Mesendoderm (in vitro differentiated cells): ENCODE measurements around the gene LRFN2.
A peak's percentile ranks its signal among the peaks of the same experiment; 100 is the strongest.

ENCODE experiments used
- DNase-seq: peaks from one replicate; pipeline ENCODE4 v3.0.0; 2013
- H2AK5ac ChIP-seq: 2 replicates; pipeline ENCODE4 v1.6.1; 2013; ENCODE audit warnings: low read length, inconsistent platforms
- H2BK120ac ChIP-seq: 2 replicates; pipeline ENCODE4 v1.6.1; 2013; ENCODE audit warnings: low read depth, mild to moderate bottlenecking, low read length, moderate library complexity, mixed read lengths
- H2BK15ac ChIP-seq: replicated peaks from 2 replicates; pipeline ENCODE4 v1.6.1; 2013; ENCODE audit warnings: low read depth, mild to moderate bottlenecking, moderate library complexity
- H2BK5ac ChIP-seq: 2 replicates; pipeline ENCODE4 v1.6.1; 2013; ENCODE audit warnings: low read length, inconsistent platforms
- H3K18ac ChIP-seq: 2 replicates; pipeline ENCODE4 v1.6.1; 2013; ENCODE audit warnings: mild to moderate bottlenecking, low read length, mixed read lengths
- H3K23ac ChIP-seq: one replicate; pipeline ENCODE4 v1.6.1; 2013; ENCODE audit warnings: low read length
- H3K27ac ChIP-seq: 2 replicates; pipeline ENCODE4 v1.5.1; 2013; ENCODE audit warnings: low read depth, mild to moderate bottlenecking, inconsistent platforms, low read length, moderate library complexity
- H3K27me3 ChIP-seq: 2 replicates; pipeline ENCODE4 v1.6.1; 2013; ENCODE audit warnings: low read length, control low read depth, mild to moderate bottlenecking, inconsistent platforms; ENCODE audit not compliant: insufficient read depth, poor library complexity
- H3K36me3 ChIP-seq: 2 replicates; pipeline ENCODE4 v1.6.1; 2013; ENCODE audit warnings: low read length, inconsistent platforms; ENCODE audit not compliant: control insufficient read depth, insufficient read depth
- H3K4ac ChIP-seq: one replicate; pipeline ENCODE4 v1.6.1; 2013; ENCODE audit warnings: low read depth, mild to moderate bottlenecking, low read length, moderate library complexity
- H3K4me1 ChIP-seq: 2 replicates; pipeline ENCODE4 v1.6.1; 2013; ENCODE audit warnings: low read depth, low read length, inconsistent platforms; ENCODE audit not compliant: control insufficient read depth
- H3K4me2 ChIP-seq: 2 replicates; pipeline ENCODE4 v1.6.1; 2013; ENCODE audit warnings: low read length
- H3K4me3 ChIP-seq: 2 replicates; pipeline ENCODE4 v1.5.1; 2013; ENCODE audit warnings: mild to moderate bottlenecking, low read length
- H3K56ac ChIP-seq: one replicate; pipeline ENCODE4 v1.6.1; 2013; ENCODE audit warnings: low read length
- H3K79me1 ChIP-seq: 2 replicates; pipeline ENCODE4 v1.6.1; 2013; ENCODE audit warnings: low read length, inconsistent platforms
- H3K79me2 ChIP-seq: 2 replicates; pipeline ENCODE4 v1.6.1; 2013; ENCODE audit warnings: mild to moderate bottlenecking, low read length; ENCODE audit not compliant: control insufficient read depth, insufficient read depth
- H3K9ac ChIP-seq: 2 replicates; pipeline ENCODE4 v1.6.1; 2013; ENCODE audit warnings: low read length, inconsistent platforms
- H4K5ac ChIP-seq: one replicate; pipeline ENCODE4 v1.6.1; 2013; ENCODE audit warnings: low read length
- H4K8ac ChIP-seq: one replicate; pipeline ENCODE4 v1.6.1; 2013; ENCODE audit warnings: low read depth, mild to moderate bottlenecking, control low read depth, low read length, moderate library complexity
- WGBS: extraction: QIAGEN DNeasy Blood & Tissue Kit; methylation state at CpG from one replicate; pipeline ENCODE4 v1.1.7; 2013; ENCODE audit warnings: low lambda C conversion rate, missing lambda C conversion rate; ENCODE audit not compliant: insufficient coverage; ENCODE audit errors: extremely low coverage; 5-methylcytosine and 5-hydroxymethylcytosine counted together

LRFN2 gene

DNA sequence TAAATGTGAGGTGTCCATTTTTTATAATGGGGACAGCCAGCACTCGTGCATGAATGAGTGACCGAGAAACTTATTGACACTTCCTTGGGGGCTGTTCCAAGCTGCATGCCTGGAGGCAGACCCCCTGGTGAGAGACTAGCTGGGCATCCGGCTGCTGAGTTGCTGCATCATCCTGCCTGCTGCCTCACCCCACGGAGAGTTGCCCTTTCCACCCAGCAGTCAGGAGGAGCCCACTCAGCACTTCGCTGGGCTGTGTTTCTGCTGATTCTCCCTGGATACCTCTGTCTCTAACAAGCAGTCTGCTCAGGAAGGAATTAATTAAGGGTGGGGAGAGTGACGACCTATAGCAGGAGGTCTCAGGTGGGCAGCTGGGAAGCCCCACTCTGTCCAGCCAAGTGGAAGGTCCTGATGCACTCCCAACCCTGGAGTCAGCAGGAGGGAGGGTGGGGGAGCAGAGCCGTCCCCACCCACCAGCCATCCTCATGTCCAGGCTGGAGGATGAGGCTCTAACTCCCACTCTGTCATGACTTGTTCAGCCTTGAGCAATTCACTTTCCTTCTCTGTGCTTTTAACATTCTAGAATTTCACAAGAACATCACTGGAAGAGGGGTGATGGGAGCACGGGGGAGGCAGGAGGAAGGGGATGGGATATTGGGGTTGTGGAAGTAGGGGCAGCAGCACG, 177.3 kb downstream of the LRFN2 start:
- Histone ChIP-seq H3K4ac (no peak overlapping the region), H3K18ac (no peak overlapping the region), H3K9ac (no peak overlapping the region), H3K4me2 (no peak overlapping the region), H4K5ac (no peak overlapping the region), H2BK15ac (no peak overlapping the region), H3K23ac (no peak overlapping the region), H3K79me2 (no peaks in the 10 kb centered on the region), H2BK5ac (no peak overlapping the region), H3K4me3 (no peak overlapping the region), H3K79me1 (no peaks in the 10 kb centered on the region), H3K36me3 (no peaks in the 10 kb centered on the region), H2BK120ac (no peak overlapping the region), H3K56ac (no peak overlapping the region), H3K4me1 (peaks cover 8% of the 10 kb centered on the region), H3K27me3 (no peaks in the 10 kb centered on the region), H3K27ac (no peak overlapping the region), H4K8ac (no peak overlapping the region), H2AK5ac (no peak overlapping the region)
- peak; percentile 57 for DNase-seq
- WGBS = no CpG with 5 or more reads among the region's 9 CpGs

DNA sequence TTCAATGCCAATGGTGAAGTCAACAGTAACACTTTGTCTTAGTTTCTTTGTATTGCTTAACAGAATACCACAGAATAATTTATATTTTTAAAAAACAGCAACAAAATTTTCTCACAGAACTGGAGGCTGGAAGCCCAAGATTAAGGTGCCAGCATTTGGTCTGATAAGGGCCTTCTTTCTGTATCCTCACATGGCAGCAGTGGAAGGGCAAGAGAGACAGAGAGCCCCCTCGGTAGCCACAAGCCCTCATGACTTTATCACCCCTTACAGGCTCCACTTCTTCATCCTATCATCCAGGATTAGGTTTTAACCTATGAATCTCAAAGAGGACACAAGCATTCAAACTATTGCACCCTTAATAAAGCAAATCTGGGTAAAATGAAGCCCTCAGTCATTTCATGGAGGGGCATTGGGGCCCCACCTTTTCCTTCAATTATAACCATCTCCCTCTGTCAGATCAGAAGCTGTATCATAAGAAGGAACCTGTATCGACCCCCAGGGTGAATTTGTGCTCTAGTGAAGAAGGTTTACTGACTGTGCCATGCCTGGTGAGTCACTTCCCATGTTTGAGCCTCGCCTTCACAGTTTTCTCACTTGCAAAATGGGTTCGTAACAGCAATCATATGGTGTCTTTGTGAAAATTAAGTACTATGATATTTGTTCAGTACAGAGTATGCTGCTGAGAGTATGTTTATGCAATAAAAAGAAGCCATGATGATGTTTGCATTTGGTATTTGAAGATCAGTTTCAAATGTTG, 178.2 kb downstream of the LRFN2 start:
- Histone ChIP-seq H3K4me3 (no peak overlapping the region), H3K36me3 (no peaks in the 10 kb centered on the region), H3K27ac (no peak overlapping the region), H3K18ac (no peak overlapping the region), H3K79me1 (no peaks in the 10 kb centered on the region), H4K8ac (no peak overlapping the region), H3K4ac (no peak overlapping the region), H2BK120ac (no peak overlapping the region), H3K4me1 (peaks cover 8% of the 10 kb centered on the region), H3K56ac (no peak overlapping the region), H2AK5ac (no peak overlapping the region), H2BK5ac (no peak overlapping the region), H3K4me2 (no peak overlapping the region), H3K9ac (no peak overlapping the region), H4K5ac (no peak overlapping the region), H2BK15ac (no peak overlapping the region), H3K79me2 (no peaks in the 10 kb centered on the region), H3K23ac (no peak overlapping the region), H3K27me3 (no peaks in the 10 kb centered on the region)
- no CpG with 5 or more reads among the region's 4 CpGs for WGBS
- DNase-seq = peak; percentile 11

DNA sequence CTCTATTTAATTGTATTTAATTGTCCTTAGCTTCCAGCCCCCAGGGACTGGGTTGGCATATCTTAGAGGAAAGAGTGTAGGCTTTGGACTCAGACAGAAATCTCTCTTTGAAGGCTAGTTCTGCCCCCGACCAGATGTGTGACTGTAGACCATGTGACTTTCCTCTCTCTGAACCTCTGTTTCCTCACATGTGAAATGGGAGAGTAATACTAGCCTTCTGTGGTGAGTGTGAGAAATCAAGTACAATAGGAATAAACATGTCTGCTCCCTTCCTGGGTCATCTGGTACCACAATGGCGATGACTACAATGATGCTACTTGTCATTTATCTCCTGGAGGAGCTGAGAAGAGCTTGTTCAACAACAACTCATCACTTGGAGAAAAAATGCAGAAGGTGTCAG, 179.9 kb downstream of the LRFN2 start:
- no peak overlapping the region for H3K18ac ChIP-seq
- no peak overlapping the region for H3K56ac ChIP-seq
- H3K27me3 ChIP-seq = no peaks in the 10 kb centered on the region
- H2AK5ac ChIP-seq = no peak overlapping the region
- H3K27ac ChIP-seq = no peak overlapping the region
- H3K4me2 ChIP-seq = no peak overlapping the region
- H2BK15ac ChIP-seq = no peak overlapping the region
- H3K4ac ChIP-seq = no peak overlapping the region
- no peaks in the 10 kb centered on the region for H3K79me2 ChIP-seq
- peaks cover 8% of the 10 kb centered on the region for H3K4me1 ChIP-seq
- no peak overlapping the region for H4K5ac ChIP-seq
- no peak overlapping the region for H2BK5ac ChIP-seq
- no peak overlapping the region for H4K8ac ChIP-seq
- H3K79me1 ChIP-seq = no peaks in the 10 kb centered on the region
- no peak overlapping the region for H3K4me3 ChIP-seq
- H3K9ac ChIP-seq = no peak overlapping the region
- H3K36me3 ChIP-seq = no peaks in the 10 kb centered on the region
- no peak overlapping the region for H2BK120ac ChIP-seq
- no peak for DNase-seq
- no CpG with 5 or more reads among the region's 2 CpGs for WGBS
- no peak overlapping the region for H3K23ac ChIP-seq

DNA sequence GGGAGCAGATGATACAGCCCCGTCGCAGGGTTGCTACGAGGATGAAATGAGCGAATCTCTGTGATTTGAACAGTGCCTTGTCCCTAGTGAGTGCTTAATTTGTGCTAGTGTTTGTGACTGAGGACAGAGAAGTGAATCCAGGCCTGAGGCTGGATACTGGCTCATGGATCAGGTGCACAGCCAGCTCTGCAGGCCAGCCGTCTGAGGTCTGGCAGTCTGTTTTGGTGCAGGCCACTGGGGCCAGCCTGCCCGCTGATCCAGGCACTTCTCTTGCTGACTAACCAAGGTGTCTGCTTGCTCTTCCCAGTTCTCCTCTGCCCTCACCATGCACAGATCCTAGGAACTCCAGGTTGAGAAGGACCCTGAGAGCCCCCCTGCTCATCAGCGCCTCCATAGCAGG, 181.0 kb downstream of the LRFN2 start:
- no peak for DNase-seq
- no CpG with 5 or more reads among the region's 7 CpGs for WGBS
- H4K8ac ChIP-seq = no peak overlapping the region
- H3K79me2 ChIP-seq = no peaks in the 10 kb centered on the region
- no peak overlapping the region for H3K4me3 ChIP-seq
- H3K4ac ChIP-seq = no peak overlapping the region
- no peak overlapping the region for H3K23ac ChIP-seq
- peaks cover 8% of the 10 kb centered on the region for H3K4me1 ChIP-seq
- H3K36me3 ChIP-seq = no peaks in the 10 kb centered on the region
- H3K27ac ChIP-seq = no peak overlapping the region
- no peak overlapping the region for H2BK120ac ChIP-seq
- no peaks in the 10 kb centered on the region for H3K79me1 ChIP-seq
- no peak overlapping the region for H3K9ac ChIP-seq
- no peak overlapping the region for H3K56ac ChIP-seq
- no peak overlapping the region for H3K4me2 ChIP-seq
- H4K5ac ChIP-seq = no peak overlapping the region
- no peaks in the 10 kb centered on the region for H3K27me3 ChIP-seq
- no peak overlapping the region for H3K18ac ChIP-seq
- no peak overlapping the region for H2BK5ac ChIP-seq
- no peak overlapping the region for H2BK15ac ChIP-seq
- no peak overlapping the region for H2AK5ac ChIP-seq

DNA sequence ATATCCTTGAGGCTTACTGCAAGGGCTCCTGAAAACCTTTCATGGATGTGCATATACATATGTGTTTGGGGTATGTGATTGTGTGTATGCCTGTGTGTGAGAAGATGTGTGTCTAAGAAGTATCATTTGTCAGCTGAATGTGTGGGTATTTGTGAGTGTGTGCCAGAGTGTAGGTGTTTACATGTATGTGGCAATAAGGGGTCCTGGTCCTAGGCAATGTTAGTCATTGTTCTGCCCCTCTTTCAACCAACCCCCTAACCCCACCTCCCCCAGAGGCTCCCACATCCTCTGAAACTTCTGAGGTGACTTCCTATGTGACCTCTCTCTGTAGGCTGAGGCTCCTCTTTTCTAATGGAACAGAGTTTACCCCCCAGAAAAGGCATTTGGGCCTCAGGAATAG, 186.4 kb downstream of the LRFN2 start:
- Histone ChIP-seq H3K56ac (no peak overlapping the region), H3K27ac (no peak overlapping the region), H2BK120ac (no peak overlapping the region), H3K18ac (no peak overlapping the region), H3K79me2 (no peaks in the 10 kb centered on the region), H3K4me2 (no peak overlapping the region), H3K9ac (no peak overlapping the region), H2BK15ac (no peak overlapping the region), H3K4me1 (no peaks in the 10 kb centered on the region), H3K79me1 (no peaks in the 10 kb centered on the region), H3K4ac (no peak overlapping the region), H3K23ac (no peak overlapping the region), H2BK5ac (no peak overlapping the region), H3K36me3 (no peaks in the 10 kb centered on the region), H4K5ac (no peak overlapping the region), H2AK5ac (no peak overlapping the region), H4K8ac (no peak overlapping the region), H3K27me3 (no peaks in the 10 kb centered on the region), H3K4me3 (no peak overlapping the region)
- no peak for DNase-seq
